ENCODE data around the gene CRIP2. TPM values are rescaled to one million over a fixed set of nuclear protein-coding genes. Genes with fewer than 3 reads are reported as not detected.

CRIP2 gene
- total and polyA plus RNA-seq, 2 experiments from 2014 or later: 188 to 319 TPM

DNA sequence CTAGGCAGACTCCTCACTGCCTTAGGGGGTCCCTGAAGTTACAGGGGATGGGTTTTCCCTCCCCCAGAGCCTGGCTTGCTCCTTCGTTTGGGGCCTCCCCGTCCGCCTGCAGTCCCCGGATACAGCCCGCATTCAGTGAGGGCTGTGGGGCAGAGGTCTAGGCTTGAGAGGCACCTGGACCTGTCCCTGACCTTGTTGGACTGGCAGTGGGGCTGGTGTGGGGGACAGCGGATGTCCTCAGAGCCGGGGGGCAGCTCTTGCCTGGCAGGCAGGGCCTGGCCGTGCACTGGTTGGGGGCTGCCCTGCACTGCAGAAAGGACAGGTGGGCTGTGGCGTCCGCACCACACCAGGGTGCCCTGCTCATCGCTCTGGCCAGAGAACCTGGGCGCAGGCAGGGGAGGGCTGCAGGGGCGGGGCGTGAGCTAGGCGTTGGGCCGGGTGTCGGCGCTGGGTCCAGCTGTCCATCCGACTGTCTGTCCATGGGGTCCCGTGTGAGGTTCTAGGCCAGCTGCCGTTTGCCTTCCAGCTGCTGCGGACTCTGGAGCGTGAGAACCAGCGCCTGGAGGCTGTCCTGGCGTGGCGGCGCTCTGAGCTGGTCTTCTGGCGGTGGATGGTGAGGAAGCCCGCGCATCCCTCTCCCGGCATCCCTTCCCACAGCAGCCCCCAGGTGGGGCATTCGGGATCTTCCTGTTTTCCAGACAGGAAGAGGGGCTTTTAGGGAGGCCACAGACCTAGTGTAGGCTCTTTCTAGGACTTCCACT, 22.4 kb downstream of the CRIP2 start:
- Histone ChIP-seq H3F3A (ENCODE audit: insufficient read depth) (no peaks in the 10 kb centered on the region), H3K4me2 (ENCODE audit: unreplicated experiment) (no peak overlapping the region), H2AFZ (no peak overlapping the region), H3K36me3 (ENCODE audit: low read depth) (no peaks in the 10 kb centered on the region), H3K4me3 (no peak overlapping the region), H3K27ac (no peak overlapping the region), H3K9me3 (ENCODE audit: low read depth) (no peaks in the 10 kb centered on the region), H3K4me1 (ENCODE audit: insufficient read depth) (no peaks in the 10 kb centered on the region), H3K79me2 (ENCODE audit: insufficient read depth) (no peaks in the 10 kb centered on the region), H3K9ac (no peak overlapping the region), H4K20me1 (ENCODE audit: insufficient read depth) (no peaks in the 10 kb centered on the region), H3K27me3 (replicated peaks; ENCODE audit: insufficient read depth) (no peaks in the 10 kb centered on the region), H3K9me2 (ENCODE audit: insufficient read depth) (no peaks in the 10 kb centered on the region)
- in situ Hi-C loops (cut with MboI): no loop called here
- WGBS, 2 experiments (ENCODE audit: low coverage in 1 of 2, low lambda C conversion rate in 2 of 2, missing lambda C conversion rate in 2 of 2): 91 to 92% methylated on average over 26 to 32 of the region's 32 CpGs
- no peak for TF ChIP-seq EZH2 (IDR thresholded peaks at IDR 0.05; ENCODE audit: insufficient read depth, poor library complexity, severe bottlenecking)
- no peak for TF ChIP-seq EZH2phosphoT487 (IDR thresholded peaks at IDR 0.05; ENCODE audit: insufficient read depth, low read depth)
- DNase-seq: no peak

DNA sequence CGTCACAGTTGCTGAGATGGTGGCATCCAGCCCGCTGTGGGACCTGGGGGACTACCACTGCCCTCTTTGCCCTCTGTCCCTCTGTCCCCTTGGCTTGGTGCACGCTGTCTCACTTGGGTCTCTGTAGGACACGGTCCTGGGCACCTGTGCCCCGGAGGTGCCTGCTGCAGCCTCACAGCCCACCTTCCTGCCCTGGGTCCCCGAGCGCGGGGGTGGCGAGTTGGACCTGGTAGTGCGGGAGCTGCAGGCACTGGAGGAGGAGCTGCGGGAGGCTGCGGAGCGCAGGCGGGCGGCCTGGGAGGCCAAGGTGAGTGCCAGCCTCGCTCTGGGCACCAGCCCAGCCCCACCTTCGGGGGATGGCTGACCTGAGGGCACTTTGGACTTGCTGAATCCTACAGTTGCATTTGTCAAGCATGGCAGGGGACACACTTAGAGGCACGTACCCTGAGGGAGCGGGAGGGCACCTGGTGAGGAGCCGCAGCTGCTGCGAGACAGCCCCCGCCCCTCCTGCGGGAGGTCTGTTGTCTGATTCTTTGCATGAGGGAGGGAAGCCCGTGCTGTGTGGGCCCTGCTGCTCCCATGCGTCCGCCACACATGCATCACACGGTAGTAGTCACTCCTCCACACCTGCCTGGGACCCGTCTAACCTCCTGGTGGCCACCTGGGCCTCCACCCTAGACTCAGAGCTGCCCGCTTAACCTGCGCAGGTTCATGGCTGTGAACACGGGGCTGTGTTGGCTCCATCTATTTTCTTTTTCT, 23.2 kb downstream of the CRIP2 start:
- H4K20me1 ChIP-seq (ENCODE audit: insufficient read depth): no peaks in the 10 kb centered on the region
- WGBS, 2 experiments (ENCODE audit: low coverage in 1 of 2, low lambda C conversion rate in 2 of 2, missing lambda C conversion rate in 2 of 2): 93 to 95% methylated on average over 29 to 30 of the region's 31 CpGs

DNA sequence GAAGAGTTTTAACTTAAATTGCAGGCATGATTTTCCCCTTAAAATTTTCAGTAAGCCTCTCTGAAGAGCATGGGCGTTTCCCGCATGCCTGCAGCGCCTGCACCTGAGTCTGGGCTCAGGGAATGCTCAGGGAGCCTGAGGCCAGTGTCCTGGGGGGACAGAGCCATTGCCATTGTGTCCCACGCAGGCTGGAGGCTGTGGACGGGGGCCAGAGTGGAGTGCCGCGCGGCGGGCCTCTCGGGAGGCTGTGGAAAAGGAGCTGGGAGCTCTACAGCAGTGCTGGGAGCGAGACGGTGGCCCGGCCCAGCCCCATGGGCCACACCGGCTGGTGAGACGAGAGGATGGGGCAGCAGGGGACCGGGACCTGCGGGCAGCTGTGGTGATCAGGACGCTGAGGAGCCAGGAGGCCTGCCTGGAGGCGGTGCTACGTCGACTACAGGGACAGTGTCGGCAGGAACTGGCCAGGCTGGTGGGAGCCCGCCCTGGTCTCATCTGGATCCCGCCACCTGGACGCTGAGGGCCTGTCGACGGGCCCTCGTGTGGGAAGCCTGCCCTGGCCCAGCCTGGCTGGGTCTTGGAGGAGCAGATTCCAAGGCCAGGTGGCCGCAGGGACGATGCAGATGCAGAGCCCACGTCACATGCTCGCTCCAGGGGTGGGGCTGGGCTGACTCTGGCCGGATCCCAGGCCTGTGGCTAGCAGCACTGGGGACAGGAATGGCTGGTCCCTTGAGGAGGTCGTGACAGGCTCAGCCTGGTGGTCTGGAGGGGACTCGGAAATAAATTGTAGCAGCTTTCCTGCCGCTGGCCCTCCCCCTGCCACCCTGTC, 24.0 kb downstream of the CRIP2 start:
- H3K79me2 ChIP-seq (ENCODE audit: insufficient read depth): no peaks in the 10 kb centered on the region
- H3K4me2 ChIP-seq (ENCODE audit: unreplicated experiment): no peak overlapping the region
- H3K27ac ChIP-seq: no peak overlapping the region
- H3F3A ChIP-seq (ENCODE audit: insufficient read depth): no peaks in the 10 kb centered on the region
- 90 to 91% methylated on average over 26 to 36 of the region's 36 CpGs for WGBS, 2 experiments (ENCODE audit: low coverage in 1 of 2, low lambda C conversion rate in 2 of 2, missing lambda C conversion rate in 2 of 2)
- H2AFZ ChIP-seq: no peak overlapping the region
- DNase-seq: no peak
- TF ChIP-seq EZH2 (IDR thresholded peaks at IDR 0.05; ENCODE audit: insufficient read depth, poor library complexity, severe bottlenecking) (no peak), EZH2phosphoT487 (IDR thresholded peaks at IDR 0.05; ENCODE audit: insufficient read depth, low read depth) (no peak)
- no peak overlapping the region for H3K9ac ChIP-seq
- H3K9me3 ChIP-seq (ENCODE audit: low read depth): no peaks in the 10 kb centered on the region
- no peaks in the 10 kb centered on the region for H3K27me3 ChIP-seq (replicated peaks; ENCODE audit: insufficient read depth)
- no peak overlapping the region for H3K4me3 ChIP-seq
- no peaks in the 10 kb centered on the region for H3K36me3 ChIP-seq (ENCODE audit: low read depth)
- H3K4me1 ChIP-seq (ENCODE audit: insufficient read depth): no peaks in the 10 kb centered on the region
- H3K9me2 ChIP-seq (ENCODE audit: insufficient read depth): no peaks in the 10 kb centered on the region
- in situ Hi-C loops (cut with MboI): no loop called here
- H4K20me1 ChIP-seq (ENCODE audit: insufficient read depth): no peaks in the 10 kb centered on the region

More for the DNA sequence above, 23.2 kb downstream of the CRIP2 start:
- H3K9me2 ChIP-seq (ENCODE audit: insufficient read depth): no peaks in the 10 kb centered on the region
- H3K36me3 ChIP-seq (ENCODE audit: low read depth): no peaks in the 10 kb centered on the region
- no peak overlapping the region for H3K4me2 ChIP-seq (ENCODE audit: unreplicated experiment)
- no peak overlapping the region for H3K9ac ChIP-seq
- no peak for DNase-seq
- in situ Hi-C loops (cut with MboI): no loop called here
- no peak overlapping the region for H2AFZ ChIP-seq
- H3K9me3 ChIP-seq (ENCODE audit: low read depth): no peaks in the 10 kb centered on the region
- H3K27me3 ChIP-seq (replicated peaks; ENCODE audit: insufficient read depth): no peaks in the 10 kb centered on the region
- H3F3A ChIP-seq (ENCODE audit: insufficient read depth): no peaks in the 10 kb centered on the region
- TF ChIP-seq EZH2phosphoT487 (IDR thresholded peaks at IDR 0.05; ENCODE audit: insufficient read depth, low read depth): no peak
- no peak for TF ChIP-seq EZH2 (IDR thresholded peaks at IDR 0.05; ENCODE audit: insufficient read depth, poor library complexity, severe bottlenecking)
- H3K27ac ChIP-seq: no peak overlapping the region
- no peaks in the 10 kb centered on the region for H3K79me2 ChIP-seq (ENCODE audit: insufficient read depth)
- no peak overlapping the region for H3K4me3 ChIP-seq
- no peaks in the 10 kb centered on the region for H3K4me1 ChIP-seq (ENCODE audit: insufficient read depth)
